Caco-2 (cell line): ENCODE data around the gene CST6. TPM values are rescaled to one million over a fixed set of nuclear protein-coding genes. Genes with fewer than 3 reads are reported as not detected.

Source experiments
- Bru-seq: library from RNA; stranded (reverse); fragments of 400-500 nt; gene quantifications from one replicate; lab custom pipeline; 2021; lab: Mats Ljungman, UMichigan
- BruChase-seq, 2 experiments: library from RNA; stranded (reverse); fragments of 400-500 nt; gene quantifications; one replicate each; lab custom pipeline; 2021; lab: Mats Ljungman, UMichigan
- BruUV-seq: library from RNA; stranded (reverse); fragments of 400-500 nt; replicated peaks from 2 replicates; lab custom pipeline; 2021; lab: Mats Ljungman, UMichigan
- CTCF ChIA-PET: fragments of 300-600 bp; sonication (Branson Sonifier 250); formaldehyde crosslinking; loops from one replicate; lab custom pipeline; 2022; ENCODE audit warnings: antibody characterized with exemption; lab: Charles Lee
- POLR2A ChIA-PET: fragments of 300-600 bp; sonication (Branson Sonifier 250); formaldehyde crosslinking; loops from one replicate; lab custom pipeline; 2022; ENCODE audit warnings: antibody characterized with exemption; lab: Charles Lee
- DNase-seq, 2 experiments: peaks; one replicate each; pipeline versions ENCODE4 v3.0.0 to v3.0.0-alpha.2; 2020 to 2022
- H3K27me3 ChIP-seq: replicated peaks from 2 replicates; pipeline ENCODE4 v1.6.0; 2011; ENCODE audit warnings: low read length; ENCODE audit not compliant: control insufficient read depth, insufficient read depth
- H3K36me3 ChIP-seq: 2 replicates; pipeline ENCODE4 v1.5.1; 2011; ENCODE audit warnings: low read length; ENCODE audit not compliant: control insufficient read depth, insufficient read depth
- H3K4me1 ChIP-seq: fragments of 250-450 bp; sonication (Bioruptor Pico); 2 replicates; pipeline ENCODE4 v1.5.1; 2020; ENCODE audit warnings: mild to moderate bottlenecking
- H3K4me3 ChIP-seq: 2 replicates; pipeline ENCODE4 v1.5.1; 2011; ENCODE audit warnings: low read depth, mild to moderate bottlenecking, control low read depth, low read length
- H3K9me3 ChIP-seq: fragments of 250-450 bp; sonication (Bioruptor Pico); 2 replicates; pipeline ENCODE4 v1.5.1; 2020; ENCODE audit warnings: mild to moderate bottlenecking, moderate library complexity
- H3K27ac Mint-ChIP-seq: one replicate; pipeline ENCODE4 v1.8.0; 2022; ENCODE audit warnings: mixed read lengths; ENCODE audit not compliant: unreplicated experiment
- H3K27me3 Mint-ChIP-seq: one replicate; pipeline ENCODE4 v1.8.0; 2022; ENCODE audit warnings: mixed read lengths; ENCODE audit not compliant: insufficient read depth, unreplicated experiment
- H3K36me3 Mint-ChIP-seq: one replicate; pipeline ENCODE4 v1.8.0; 2022; ENCODE audit warnings: mild to moderate bottlenecking, mixed read lengths; ENCODE audit not compliant: insufficient read depth, unreplicated experiment
- H3K4me1 Mint-ChIP-seq: one replicate; pipeline ENCODE4 v1.8.0; 2022; ENCODE audit warnings: low read depth, mixed read lengths; ENCODE audit not compliant: unreplicated experiment
- H3K4me3 Mint-ChIP-seq: one replicate; pipeline ENCODE4 v1.8.0; 2022; ENCODE audit warnings: mild to moderate bottlenecking, moderate library complexity, mixed read lengths; ENCODE audit not compliant: unreplicated experiment
- H3K9me3 Mint-ChIP-seq: one replicate; pipeline ENCODE4 v1.8.0; 2022; ENCODE audit warnings: mixed read lengths; ENCODE audit not compliant: unreplicated experiment
- intact Hi-C: fragments of 100-400 bp; cut with micrococcal nuclease; formaldehyde crosslinking; loops from one replicate; pipeline ENCODE4 v1.10.0; 2022; ENCODE audit not compliant: unreplicated experiment
- long read RNA-seq: library from polyadenylated mRNA; stranded (forward); transcript quantifications from one replicate; pipeline ENCODE4 v2.0.0, GENCODE V29; 2022
- total RNA-seq: library from RNA; stranded (reverse); gene quantifications from 2 replicates; pipeline ENCODE4 v1.2.3, GENCODE V29; 2022
- TF ChIP-seq, protein P1 (sequence below), 2 experiments: fragments of 200-600 bp in 1 of 2; IDR thresholded peaks; 1 replicate in 1 of 2; 2 replicates in 1 of 2; pipeline versions ENCODE4 v1.5.1 to v1.8.0; 2011 to 2022; ENCODE audit warnings: antibody characterized with exemption in 1 of 2, control low read depth in 1 of 2, inconsistent platforms in 1 of 2, low read depth in 1 of 2, low read length in 1 of 2, mild to moderate bottlenecking in 1 of 2, moderate library complexity in 1 of 2; ENCODE audit not compliant: insufficient read depth in 1 of 2, severe bottlenecking in 1 of 2, unreplicated experiment in 1 of 2

CST6 gene, protein sequence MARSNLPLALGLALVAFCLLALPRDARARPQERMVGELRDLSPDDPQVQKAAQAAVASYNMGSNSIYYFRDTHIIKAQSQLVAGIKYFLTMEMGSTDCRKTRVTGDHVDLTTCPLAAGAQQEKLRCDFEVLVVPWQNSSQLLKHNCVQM
- not detected in 2 replicates for total RNA-seq
- Bru-seq, nascent RNA, result not detected
- not detected for BruChase-seq, experiment 1, labeled RNA remaining after a 2-hour chase
- not detected for BruChase-seq, experiment 2, labeled RNA remaining after a 6-hour chase
- long read RNA-seq, result 0 reads

DNA sequence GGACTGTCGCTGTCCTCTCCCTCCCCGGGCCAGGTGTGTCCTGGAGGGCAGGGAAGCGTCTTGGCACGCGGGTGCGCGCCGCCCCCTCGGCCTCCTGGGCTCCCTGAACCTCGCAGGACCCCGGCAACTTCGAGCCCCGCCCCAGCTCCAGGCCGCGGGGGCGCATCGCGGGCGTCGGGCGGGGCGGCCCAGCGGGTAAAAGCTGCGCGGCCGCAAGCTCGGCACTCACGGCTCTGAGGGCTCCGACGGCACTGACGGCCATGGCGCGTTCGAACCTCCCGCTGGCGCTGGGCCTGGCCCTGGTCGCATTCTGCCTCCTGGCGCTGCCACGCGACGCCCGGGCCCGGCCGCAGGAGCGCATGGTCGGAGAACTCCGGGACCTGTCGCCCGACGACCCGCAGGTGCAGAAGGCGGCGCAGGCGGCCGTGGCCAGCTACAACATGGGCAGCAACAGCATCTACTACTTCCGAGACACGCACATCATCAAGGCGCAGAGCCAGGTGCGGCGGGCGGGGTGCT lies at the start of gene CST6:
Gene CST6, plus strand, starts transcription at position 224 of the 519 bp plus-strand sequence. Its CDS starts 37 bp downstream, at position 261.
- H3K9me3 Mint-ChIP-seq, result no peaks in the 10 kb centered on the region
- H3K27me3 ChIP-seq, result no peaks in the 10 kb centered on the region
- no peaks in the 10 kb centered on the region for H3K27me3 Mint-ChIP-seq
- no peak for DNase-seq
- peaks cover 21% of the 10 kb centered on the region for H3K4me1 ChIP-seq
- H3K9me3 ChIP-seq, result no peaks in the 10 kb centered on the region
- H3K4me3 ChIP-seq, result no peak within 1 kb of the TSS
- POLR2A ChIA-PET, result interaction anchor here (2.0 kb wide), 1 partner anchor 9 kb away, joined by 8 read pairs; the partner anchor contains the start of genes BANF1 and EIF1AD
- TF ChIP-seq, protein P1, sequence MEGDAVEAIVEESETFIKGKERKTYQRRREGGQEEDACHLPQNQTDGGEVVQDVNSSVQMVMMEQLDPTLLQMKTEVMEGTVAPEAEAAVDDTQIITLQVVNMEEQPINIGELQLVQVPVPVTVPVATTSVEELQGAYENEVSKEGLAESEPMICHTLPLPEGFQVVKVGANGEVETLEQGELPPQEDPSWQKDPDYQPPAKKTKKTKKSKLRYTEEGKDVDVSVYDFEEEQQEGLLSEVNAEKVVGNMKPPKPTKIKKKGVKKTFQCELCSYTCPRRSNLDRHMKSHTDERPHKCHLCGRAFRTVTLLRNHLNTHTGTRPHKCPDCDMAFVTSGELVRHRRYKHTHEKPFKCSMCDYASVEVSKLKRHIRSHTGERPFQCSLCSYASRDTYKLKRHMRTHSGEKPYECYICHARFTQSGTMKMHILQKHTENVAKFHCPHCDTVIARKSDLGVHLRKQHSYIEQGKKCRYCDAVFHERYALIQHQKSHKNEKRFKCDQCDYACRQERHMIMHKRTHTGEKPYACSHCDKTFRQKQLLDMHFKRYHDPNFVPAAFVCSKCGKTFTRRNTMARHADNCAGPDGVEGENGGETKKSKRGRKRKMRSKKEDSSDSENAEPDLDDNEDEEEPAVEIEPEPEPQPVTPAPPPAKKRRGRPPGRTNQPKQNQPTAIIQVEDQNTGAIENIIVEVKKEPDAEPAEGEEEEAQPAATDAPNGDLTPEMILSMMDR (IDR thresholded peaks at IDR 0.05; ENCODE audit: insufficient read depth in 1 of 2, low read depth in 1 of 2, low read length in 1 of 2, severe bottlenecking in 1 of 2, unreplicated experiment in 1 of 2), result no peak
- CTCF ChIA-PET, result interaction anchor here (0.6 kb wide), 3 partner anchors 9 to 124 kb away, joined by 5 to 8 read pairs (median 6); partner anchors contain the start of gene FIBP
- intact Hi-C loops, result no loop called here
- H3K4me3 Mint-ChIP-seq, result no peak within 1 kb of the TSS
- BruUV-seq, result no TSS peak
- H3K4me1 Mint-ChIP-seq, result peaks cover 7% of the 10 kb centered on the region
- no peaks in the 10 kb centered on the region for H3K36me3 ChIP-seq
- H3K36me3 Mint-ChIP-seq, result peaks cover 9% of the 10 kb centered on the region
- H3K27ac Mint-ChIP-seq, result no peak within 1 kb of the TSS

DNA sequence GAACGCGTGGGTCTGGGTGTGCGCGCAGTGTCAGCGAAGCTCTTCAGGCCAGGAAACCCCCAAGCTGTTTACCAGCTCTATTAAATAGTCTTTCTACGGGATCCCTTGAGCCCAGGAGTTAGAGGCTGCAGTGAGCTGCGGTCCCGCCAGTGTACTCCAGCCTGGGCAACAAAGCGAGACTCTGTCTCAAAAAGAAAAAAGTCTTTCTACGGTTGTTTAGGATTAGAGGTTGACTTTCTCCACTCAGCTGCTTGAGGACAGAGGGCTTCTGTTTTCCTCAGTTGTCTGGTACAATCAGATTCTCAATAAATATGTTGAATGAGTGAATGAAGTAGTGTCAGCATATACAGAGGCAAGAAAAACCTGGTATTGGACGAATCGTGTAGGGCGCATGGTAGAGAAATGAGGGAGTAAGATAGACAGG lies 49.7 kb upstream of the CST6 start:
- intact Hi-C loops, result loop anchor here (5.0 kb wide), 1 partner anchor 45 kb away; the partner anchor contains the start of genes C11orf68 and DRAP1
- peak overlapping the region; percentile 72 for H3K4me3 Mint-ChIP-seq
- CTCF ChIA-PET, result interaction anchor here (1.2 to 2.3 kb wide), 2 partner anchors 72 to 102 kb away, joined by 3 to 6 read pairs; partner anchors contain the start of genes CCDC85B and MUS81

DNA sequence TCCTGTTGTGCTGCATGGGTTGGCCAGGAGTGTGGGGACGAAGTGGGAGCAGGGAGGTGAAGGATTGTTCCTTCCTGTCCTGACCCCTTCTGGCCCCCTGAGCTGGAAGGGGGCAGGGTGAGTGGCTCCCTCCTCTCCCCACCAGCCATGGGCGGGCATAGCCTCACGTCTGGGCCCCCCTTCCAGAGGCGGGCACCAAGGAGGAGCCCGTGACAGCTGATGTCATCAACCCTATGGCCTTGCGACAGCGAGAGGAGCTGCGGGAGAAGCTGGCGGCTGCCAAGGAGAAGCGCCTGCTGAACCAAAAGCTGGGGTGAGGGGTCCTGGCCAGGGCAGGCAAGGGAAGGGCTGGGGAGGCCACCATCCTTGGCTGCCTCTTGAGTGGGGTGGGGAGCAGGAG lies 46.9 kb upstream of the CST6 start:
- Mint-ChIP-seq H3K4me3 (no peak overlapping the region), H3K36me3 (peaks cover 51% of the 10 kb centered on the region), H3K4me1 (peaks cover 13% of the 10 kb centered on the region), H3K9me3 (no peaks in the 10 kb centered on the region), H3K27ac (no peak overlapping the region), H3K27me3 (no peaks in the 10 kb centered on the region)
- Histone ChIP-seq H3K9me3 (no peaks in the 10 kb centered on the region), H3K27me3 (no peaks in the 10 kb centered on the region), H3K4me1 (peaks cover 12% of the 10 kb centered on the region), H3K4me3 (no peak overlapping the region), H3K36me3 (peaks cover 1% of the 10 kb centered on the region)
- TF ChIP-seq, protein P1 (IDR thresholded peaks at IDR 0.05; ENCODE audit: insufficient read depth in 1 of 2, low read depth in 1 of 2, low read length in 1 of 2, severe bottlenecking in 1 of 2, unreplicated experiment in 1 of 2), result no peak
- intact Hi-C loops, result loop anchor here (5.0 kb wide), 1 partner anchor 48 kb away; the partner anchor contains the start of genes C11orf68 and DRAP1
- BruUV-seq, result no TSS peak
- POLR2A ChIA-PET, result no interaction called here
- no peak for DNase-seq
- CTCF ChIA-PET, result no interaction called here

More for the DNA sequence above, 49.7 kb upstream of the CST6 start:
- no peaks in the 10 kb centered on the region for H3K9me3 ChIP-seq
- Mint-ChIP-seq H3K36me3 (peaks cover 43% of the 10 kb centered on the region), H3K4me1 (peaks cover 13% of the 10 kb centered on the region), H3K9me3 (no peaks in the 10 kb centered on the region), H3K27ac (peak overlapping the region; percentile 73), H3K27me3 (no peaks in the 10 kb centered on the region)
- TF ChIP-seq, protein P1 (IDR thresholded peaks at IDR 0.05; ENCODE audit: insufficient read depth in 1 of 2, low read depth in 1 of 2, low read length in 1 of 2, severe bottlenecking in 1 of 2, unreplicated experiment in 1 of 2), result no peak
- H3K4me3 ChIP-seq, result peak overlapping the region; percentile 94
- peaks cover 12% of the 10 kb centered on the region for H3K4me1 ChIP-seq
- DNase-seq, result no peak
- BruUV-seq, result TSS peak; percentile 53
- POLR2A ChIA-PET, result interaction anchor here (0.6 to 0.9 kb wide), 2 partner anchors 9 to 89 kb away, joined by 3 read pairs; no protein-coding TSS in a partner anchor
- H3K27me3 ChIP-seq, result no peaks in the 10 kb centered on the region
- peaks cover 1% of the 10 kb centered on the region for H3K36me3 ChIP-seq
